ENCODE measurements around the gene CCDC15.

CCDC15 gene

GRCh38 chr11:125078516-125079140 is 124.6 kb downstream of the CCDC15 start:
- no peak for TF ChIP-seq CTCF (IDR thresholded peaks at IDR 0.05; ENCODE audit: low read depth, low read length)
- no peak for DNase-seq (ENCODE audit: extremely low read depth, low read depth)

- no peak for TF ChIP-seq CTCF (IDR thresholded peaks at IDR 0.05; ENCODE audit: low read depth, low read length)
- no peak for DNase-seq (ENCODE audit: extremely low read depth, low read depth)
Measured at GRCh38 chr11:125079151-125079877, 125.3 kb downstream of the CCDC15 start.

GRCh38 chr11:125079878-125080530 is 126.0 kb downstream of the CCDC15 start:
- no peak for DNase-seq (ENCODE audit: extremely low read depth, low read depth)
- TF ChIP-seq CTCF (IDR thresholded peaks at IDR 0.05; ENCODE audit: low read depth, low read length): no peak

GRCh38 chr11:125080531-125080911 is 126.5 kb downstream of the CCDC15 start:
- TF ChIP-seq CTCF (IDR thresholded peaks at IDR 0.05; ENCODE audit: low read depth, low read length): no peak
- DNase-seq (ENCODE audit: extremely low read depth, low read depth): no peak

GRCh38 chr11:125081098-125081798 is 127.2 kb downstream of the CCDC15 start:
- TF ChIP-seq CTCF (IDR thresholded peaks at IDR 0.05; ENCODE audit: low read depth, low read length): no peak
- no peak for DNase-seq (ENCODE audit: extremely low read depth, low read depth)

GRCh38 chr11:125082040-125082439 is 128.0 kb downstream of the CCDC15 start:
- no peak for DNase-seq (ENCODE audit: extremely low read depth, low read depth)
- no peak for TF ChIP-seq CTCF (IDR thresholded peaks at IDR 0.05; ENCODE audit: low read depth, low read length)
